Stomach (tissue), 9 donors: ENCODE data around the gene JPH2. TPM values are rescaled to one million over a fixed set of nuclear protein-coding genes. Genes with fewer than 3 reads are reported as not detected.
"Not testable (repeated sequence)": the region's sequence is repeated elsewhere in the genome, so short reads cannot be mapped to it uniquely, and the experiment has no call there.

Experiments used
- DNase-seq, 2 donors: peaks; one replicate each; pipeline versions ENCODE4 v3.0.0 to v3.0.0-alpha.2; 2013 to 2019
- H3K27ac ChIP-seq, 5 donors: fragments of 200-600 bp in 4 of 5; sonication (generic) in 4 of 5; one replicate each; pipeline ENCODE4 v1.5.1; 2013 to 2019; ENCODE audit warnings: mild to moderate bottlenecking in 1 of 5, moderate library complexity in 1 of 5
- H3K27me3 ChIP-seq, 3 donors: fragments of 200-600 bp; sonication (generic); one replicate each; pipeline ENCODE4 v1.5.1; 2017 to 2019; ENCODE audit warnings: mixed run types in 1 of 3
- H3K36me3 ChIP-seq, 4 donors: fragments of 200-600 bp; sonication (generic); 1 replicate in 3 of 4; 2 replicates in 1 of 4; pipeline ENCODE4 v1.5.1; 2016 to 2019
- H3K4me1 ChIP-seq, 4 donors: fragments of 200-600 bp; sonication (generic); one replicate each; pipeline ENCODE4 v1.5.1; 2016 to 2019
- H3K4me3 ChIP-seq, 4 donors: fragments of 200-600 bp; sonication (generic) in 3 of 4; one replicate each; pipeline ENCODE4 v1.5.1; 2016 to 2019; ENCODE audit warnings: mild to moderate bottlenecking in 1 of 4
- H3K9me3 ChIP-seq, 4 donors: fragments of 200-600 bp; sonication (generic); one replicate each; pipeline ENCODE4 v1.5.1; 2016 to 2019
- CTCF ChIP-seq, 7 experiments: fragments of 450-650 bp in 4 of 7; fragments of 200-600 bp in 3 of 7; sonication (generic) in 3 of 7; IDR thresholded peaks; one replicate each; pipeline ENCODE4 v1.5.1; 2016 to 2019; ENCODE audit warnings: antibody characterized with exemption in 7 of 7, control low read depth in 2 of 7, mild to moderate bottlenecking in 1 of 7
- EP300 ChIP-seq: sonication (generic); formaldehyde crosslinking; IDR thresholded peaks from one replicate; pipeline ENCODE4 v1.6.1; 2017; ENCODE audit warnings: antibody characterized with exemption
- POLR2A ChIP-seq, 4 donors: fragments of 450-650 bp; IDR thresholded peaks; one replicate each; pipeline ENCODE4 v1.6.1; 2016; ENCODE audit warnings: antibody characterized with exemption in 4 of 4, control low read depth in 2 of 4, mild to moderate bottlenecking in 1 of 4, moderate library complexity in 1 of 4
- POLR2AphosphoS5 ChIP-seq, 3 donors: sonication (generic); formaldehyde crosslinking; IDR thresholded peaks; one replicate each; pipeline ENCODE4 v1.6.1; 2016; ENCODE audit warnings: antibody characterized with exemption in 3 of 3
- WGBS, 5 donors: extraction: QIAGEN DNeasy Blood & Tissue Kit in 3 of 5; methylation state at CpG; one replicate each; pipeline versions ENCODE4 v1.1.5 to v1.1.7; 2013 to 2018; 5-methylcytosine and 5-hydroxymethylcytosine counted together
- intact Hi-C: fragments of 100-400 bp; cut with DNase I; formaldehyde crosslinking; loops from one replicate; pipeline ENCODE4 v1.15.1; 2023; ENCODE audit warnings: low total_unique reads
- polyA plus RNA-seq, 3 donors: library from polyadenylated mRNA; stranded (reverse); fragments of 200-250 nt; gene quantifications; one replicate each; pipeline ENCODE4 v1.2.3, GENCODE V29; 2013
- total RNA-seq, 5 donors: library from RNA; depleted of rRNA; stranded (reverse); fragments of >200 nt; gene quantifications; one replicate each; pipeline versions ENCODE4 v1.1.0 to v1.2.3, GENCODE V29; 2014 to 2016
- donor health status: healthy with polysubstance abuse.
- donor health status: Bipolar disorder and iron deficiency.
- donor health status: healthy.

The JPH2 gene
- total and polyA plus RNA-seq, 8 donors, result 0.15 to 51.9 (median 10.9) TPM

- 31 to 55% (median 41%) methylated on average over 1 of the region's 1 CpG for WGBS, 5 donors
- peak overlapping the region in 1 of 5 donors; percentile 32 for H3K27ac ChIP-seq
- no peaks in the 10 kb centered on the region for H3K9me3 ChIP-seq
- no peak for DNase-seq
- peaks cover 0 to 7% (median under 1%) of the 10 kb centered on the region in 4 donors for H3K4me1 ChIP-seq
- TF ChIP-seq POLR2A (IDR thresholded peaks at IDR 0.05) (no peak), POLR2AphosphoS5 (IDR thresholded peaks at IDR 0.05) (no peak), CTCF (IDR thresholded peaks at IDR 0.05) (no peak), EP300 (no peak)
- intact Hi-C loops, result no loop called here
- H3K36me3 ChIP-seq, result no peaks in the 10 kb centered on the region
- H3K4me3 ChIP-seq, result no peak overlapping the region
- peaks cover 0 to 8% (median 0%) of the 10 kb centered on the region in 3 donors for H3K27me3 ChIP-seq
Measured at GRCh38 chr20:44131704-44132103, 55.3 kb downstream of the JPH2 start.

GRCh38 chr20:44129911-44130718 lies 56.9 kb downstream of the JPH2 start:
- no peak for DNase-seq
- Histone ChIP-seq H3K27me3 (no peaks in the 10 kb centered on the region), H3K27ac (peak overlapping the region in 3 of 5 donors; percentile 13 to 69 (median 32)), H3K4me1 (peaks cover 0 to 7% (median 0%) of the 10 kb centered on the region in 4 donors), H3K4me3 (no peak overlapping the region), H3K36me3 (no peaks in the 10 kb centered on the region), H3K9me3 (no peaks in the 10 kb centered on the region)
- intact Hi-C loops, result no loop called here
- 51 to 65% (median 58%) methylated on average over 9 of the region's 9 CpGs for WGBS, 5 donors
- TF ChIP-seq POLR2AphosphoS5 (IDR thresholded peaks at IDR 0.05), result peak in 1 of 3 donors; percentile 16
- TF ChIP-seq EP300, result no peak

GRCh38 chr20:44129300-44129699 lies 57.7 kb downstream of the JPH2 start:
- H3K4me3 ChIP-seq, DNase-seq, H3K36me3 ChIP-seq, intact Hi-C loops, H3K4me1 ChIP-seq, H3K27me3 ChIP-seq, H3K9me3 ChIP-seq: not testable (repeated sequence)
- H3K27ac ChIP-seq, result peak overlapping the region in 2 of 5 donors; percentile 22 to 69
- 80 to 91% (median 87%) methylated on average over 7 of the region's 7 CpGs for WGBS, 5 donors

- 86 to 100% (median 89%) methylated on average over 3 of the region's 3 CpGs for WGBS, 5 donors
- H3K9me3 ChIP-seq, result no peaks in the 10 kb centered on the region
- intact Hi-C loops, result no loop called here
- peaks cover 0 to 19% (median 0%) of the 10 kb centered on the region in 3 donors for H3K27me3 ChIP-seq
- peaks cover 0 to 16% (median 2%) of the 10 kb centered on the region in 4 donors for H3K4me1 ChIP-seq
- TF ChIP-seq POLR2A (IDR thresholded peaks at IDR 0.05), result no peak
- no peak for TF ChIP-seq CTCF (IDR thresholded peaks at IDR 0.05)
- no peak for TF ChIP-seq POLR2AphosphoS5 (IDR thresholded peaks at IDR 0.05)
- TF ChIP-seq EP300, result no peak
- H3K36me3 ChIP-seq, result no peaks in the 10 kb centered on the region
- no peak for DNase-seq
- H3K27ac ChIP-seq, result no peak overlapping the region
- H3K4me3 ChIP-seq, result no peak overlapping the region
Measured at GRCh38 chr20:44126445-44126844, 60.5 kb downstream of the JPH2 start.

GRCh38 chr20:44125332-44126127 lies 61.5 kb downstream of the JPH2 start:
- Histone ChIP-seq H3K9me3 (no peaks in the 10 kb centered on the region), H3K4me1 (peaks cover 0 to 14% (median 2%) of the 10 kb centered on the region in 4 donors), H3K4me3 (no peak overlapping the region), H3K36me3 (no peaks in the 10 kb centered on the region), H3K27me3 (peaks cover 0 to 22% (median 0%) of the 10 kb centered on the region in 3 donors), H3K27ac (no peak overlapping the region)
- no peak for TF ChIP-seq POLR2A (IDR thresholded peaks at IDR 0.05)
- no peak for TF ChIP-seq POLR2AphosphoS5 (IDR thresholded peaks at IDR 0.05)
- TF ChIP-seq EP300, result no peak
- no peak for TF ChIP-seq CTCF (IDR thresholded peaks at IDR 0.05)
- intact Hi-C loops, result no loop called here
- 74 to 81% (median 76%) methylated on average over 9 to 12 of the region's 12 CpGs for WGBS, 5 donors
- no peak for DNase-seq
